Activated CD4-positive, CD25-positive, alpha-beta regulatory T cell treated with anti-CD3 and anti-CD28 coated beads, Interleukin-2, amount 50 U/mL, for 24 hours (primary cell): ENCODE measurements around the gene FAM170B.

Source experiments
- ATAC-seq, 2 donors: fragments of 150-1000 bp; cut with Tn5 transposase; one replicate each; pipeline ENCODE4 v1.10.0; 2021; ENCODE audit warnings: mild to moderate bottlenecking in 1 of 2, moderate library complexity in 1 of 2

Gene FAM170B

GRCh38 chr10:49096890-49097445 lies 36.9 kb downstream of the FAM170B start:
- no peak for ATAC-seq

- no peak for ATAC-seq
Observed at GRCh38 chr10:49094646-49095045, 39.2 kb downstream of the FAM170B start.

- no peak for ATAC-seq
Observed at GRCh38 chr10:49093922-49094321, 39.9 kb downstream of the FAM170B start.

GRCh38 chr10:49092477-49092876 lies 41.3 kb downstream of the FAM170B start:
- ATAC-seq = no peak

GRCh38 chr10:49091450-49092210 lies 42.2 kb downstream of the FAM170B start:
- no peak for ATAC-seq

- ATAC-seq = no peak
Observed at GRCh38 chr10:49090696-49091380, 43.0 kb downstream of the FAM170B start.

- ATAC-seq = no peak
Observed at GRCh38 chr10:49090189-49090575, 43.6 kb downstream of the FAM170B start.

GRCh38 chr10:49089557-49090188 lies 44.1 kb downstream of the FAM170B start:
- no peak for ATAC-seq

- ATAC-seq = no peak
Observed at GRCh38 chr10:49089152-49089551, 44.7 kb downstream of the FAM170B start.

- ATAC-seq = no peak
Observed at GRCh38 chr10:49086889-49087288, 46.9 kb downstream of the FAM170B start.

- no peak for ATAC-seq
Observed at GRCh38 chr10:49083261-49083660, 50.6 kb downstream of the FAM170B start.

GRCh38 chr10:49082766-49083165 lies 51.1 kb downstream of the FAM170B start:
- ATAC-seq = no peak

GRCh38 chr10:49081547-49082275 lies 52.1 kb downstream of the FAM170B start:
- no peak for ATAC-seq
